ENCODE results near the gene TSPAN32. TPM values are rescaled to one million over a fixed set of nuclear protein-coding genes. Genes with fewer than 3 reads are reported as not detected.
A peak's percentile ranks its signal among the peaks of the same experiment; 100 is the strongest.

TSPAN32 gene
- total RNA-seq, 1 donor, result 1.4 TPM

DNA sequence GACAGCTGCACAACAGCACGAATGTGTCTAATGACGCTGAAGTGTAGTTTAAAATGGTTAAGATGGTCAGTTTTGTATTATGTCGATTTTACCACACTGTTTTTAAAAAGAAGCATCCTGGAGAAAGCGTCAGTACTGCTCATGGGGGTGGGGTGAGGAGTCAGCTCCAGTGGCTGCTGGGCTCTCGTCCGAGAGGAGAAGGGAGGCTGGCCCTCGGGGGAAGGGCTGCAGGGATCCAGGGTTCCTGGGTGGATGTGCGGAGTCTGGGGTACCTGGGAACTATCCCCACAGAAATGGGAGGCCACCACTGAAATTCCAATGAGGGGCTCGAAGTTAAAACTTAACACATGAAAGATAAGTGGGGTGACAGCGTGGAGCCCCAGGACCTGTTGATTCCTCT is 12.0 kb upstream of the TSPAN32 start:
- no peak overlapping the region for H3K4me3 ChIP-seq (ENCODE audit: insufficient read depth, low read length)
- no peak overlapping the region for H3K27ac ChIP-seq (ENCODE audit: low read depth, low read length)
- peaks cover 25% of the 10 kb centered on the region for H3K27me3 ChIP-seq (ENCODE audit: insufficient read depth, low read length)
- no peaks in the 10 kb centered on the region for H3K36me3 ChIP-seq (ENCODE audit: insufficient read depth, low read length)
- H2AFZ ChIP-seq (ENCODE audit: low read length), result no peak overlapping the region
- TF ChIP-seq, protein P1, sequence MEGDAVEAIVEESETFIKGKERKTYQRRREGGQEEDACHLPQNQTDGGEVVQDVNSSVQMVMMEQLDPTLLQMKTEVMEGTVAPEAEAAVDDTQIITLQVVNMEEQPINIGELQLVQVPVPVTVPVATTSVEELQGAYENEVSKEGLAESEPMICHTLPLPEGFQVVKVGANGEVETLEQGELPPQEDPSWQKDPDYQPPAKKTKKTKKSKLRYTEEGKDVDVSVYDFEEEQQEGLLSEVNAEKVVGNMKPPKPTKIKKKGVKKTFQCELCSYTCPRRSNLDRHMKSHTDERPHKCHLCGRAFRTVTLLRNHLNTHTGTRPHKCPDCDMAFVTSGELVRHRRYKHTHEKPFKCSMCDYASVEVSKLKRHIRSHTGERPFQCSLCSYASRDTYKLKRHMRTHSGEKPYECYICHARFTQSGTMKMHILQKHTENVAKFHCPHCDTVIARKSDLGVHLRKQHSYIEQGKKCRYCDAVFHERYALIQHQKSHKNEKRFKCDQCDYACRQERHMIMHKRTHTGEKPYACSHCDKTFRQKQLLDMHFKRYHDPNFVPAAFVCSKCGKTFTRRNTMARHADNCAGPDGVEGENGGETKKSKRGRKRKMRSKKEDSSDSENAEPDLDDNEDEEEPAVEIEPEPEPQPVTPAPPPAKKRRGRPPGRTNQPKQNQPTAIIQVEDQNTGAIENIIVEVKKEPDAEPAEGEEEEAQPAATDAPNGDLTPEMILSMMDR (IDR thresholded peaks at IDR 0.05; ENCODE audit: extremely low read depth, low read depth, low read length), result no peak
- DNase-seq (ENCODE audit: insufficient read length, low spot score, missing footprints), result no peak
- no peaks in the 10 kb centered on the region for H3K4me1 ChIP-seq (ENCODE audit: insufficient read depth, low read length)
- no peaks in the 10 kb centered on the region for H4K20me1 ChIP-seq (ENCODE audit: insufficient read depth, low read length)
- no peaks in the 10 kb centered on the region for H3K79me2 ChIP-seq (ENCODE audit: insufficient read depth, low read length)
- H3K9me3 ChIP-seq (ENCODE audit: low read depth, low read length), result no peaks in the 10 kb centered on the region
- H3K4me2 ChIP-seq (ENCODE audit: insufficient read depth, low read length), result no peak overlapping the region

DNA sequence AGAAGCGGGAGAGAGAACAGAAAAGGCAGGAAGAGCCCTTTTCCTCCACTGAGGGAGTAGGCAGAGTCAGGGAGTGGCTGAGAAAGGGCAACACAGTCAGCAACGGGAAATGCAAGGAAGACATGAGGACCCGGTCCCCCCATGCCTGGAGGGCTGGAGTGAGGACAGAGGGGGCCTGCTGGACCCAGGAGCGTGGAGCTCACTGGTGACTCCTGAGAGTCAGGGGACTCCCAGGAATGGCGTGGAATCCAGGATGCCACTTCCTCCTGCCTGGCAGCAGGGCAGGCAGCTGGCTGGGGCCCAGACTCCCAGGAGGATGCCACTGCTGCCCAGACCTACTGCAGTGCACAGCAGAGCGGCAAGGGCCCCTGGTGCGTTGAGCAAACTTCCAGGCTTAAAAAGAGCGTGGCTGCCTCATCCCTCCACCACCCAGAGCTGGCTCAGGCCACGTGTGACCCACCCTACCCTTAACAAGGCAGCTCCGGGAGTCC is 11.4 kb upstream of the TSPAN32 start:
- peak; percentile 78 for DNase-seq (ENCODE audit: insufficient read length, low spot score, missing footprints)
- Histone ChIP-seq H2AFZ (ENCODE audit: low read length) (no peak overlapping the region), H3K36me3 (ENCODE audit: insufficient read depth, low read length) (no peaks in the 10 kb centered on the region), H3K9me3 (ENCODE audit: low read depth, low read length) (no peaks in the 10 kb centered on the region), H3K79me2 (ENCODE audit: insufficient read depth, low read length) (no peaks in the 10 kb centered on the region), H3K4me2 (ENCODE audit: insufficient read depth, low read length) (no peak overlapping the region), H3K27me3 (ENCODE audit: insufficient read depth, low read length) (peaks cover 25% of the 10 kb centered on the region), H4K20me1 (ENCODE audit: insufficient read depth, low read length) (no peaks in the 10 kb centered on the region), H3K4me3 (ENCODE audit: insufficient read depth, low read length) (no peak overlapping the region), H3K27ac (ENCODE audit: low read depth, low read length) (no peak overlapping the region), H3K4me1 (ENCODE audit: insufficient read depth, low read length) (no peaks in the 10 kb centered on the region)
- TF ChIP-seq, protein P1 (IDR thresholded peaks at IDR 0.05; ENCODE audit: extremely low read depth, low read depth, low read length), result no peak

DNA sequence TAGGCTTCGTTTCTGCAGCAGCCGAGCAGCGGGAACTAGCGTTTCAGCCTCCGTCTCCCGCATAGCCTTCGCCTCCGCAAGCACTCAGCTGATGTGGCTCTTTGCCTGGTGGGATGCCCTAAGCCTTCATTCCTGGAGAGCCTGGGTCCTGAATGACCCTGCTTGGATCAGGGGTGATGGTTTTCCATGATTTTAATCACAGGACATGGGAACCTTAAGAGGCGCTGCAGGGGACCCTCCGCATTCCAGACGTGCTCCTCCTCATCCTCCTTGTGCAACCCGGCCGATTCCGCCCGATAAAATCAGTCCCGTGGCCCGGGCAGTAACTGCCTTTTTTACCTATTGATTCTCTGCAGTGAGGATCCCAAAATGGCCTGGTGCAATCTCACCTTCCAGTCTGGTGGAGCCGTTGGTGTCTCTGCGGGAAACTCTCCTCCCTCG is 8.3 kb upstream of the TSPAN32 start:
- no peak overlapping the region for H3K4me2 ChIP-seq (ENCODE audit: insufficient read depth, low read length)
- H4K20me1 ChIP-seq (ENCODE audit: insufficient read depth, low read length), result no peaks in the 10 kb centered on the region
- no peak overlapping the region for H2AFZ ChIP-seq (ENCODE audit: low read length)
- TF ChIP-seq, protein P1 (IDR thresholded peaks at IDR 0.05; ENCODE audit: extremely low read depth, low read depth, low read length), result no peak
- no peaks in the 10 kb centered on the region for H3K36me3 ChIP-seq (ENCODE audit: insufficient read depth, low read length)
- H3K27ac ChIP-seq (ENCODE audit: low read depth, low read length), result no peak overlapping the region
- H3K9me3 ChIP-seq (ENCODE audit: low read depth, low read length), result no peaks in the 10 kb centered on the region
- H3K79me2 ChIP-seq (ENCODE audit: insufficient read depth, low read length), result no peaks in the 10 kb centered on the region
- peaks cover 12% of the 10 kb centered on the region for H3K27me3 ChIP-seq (ENCODE audit: insufficient read depth, low read length)
- H3K4me1 ChIP-seq (ENCODE audit: insufficient read depth, low read length), result no peaks in the 10 kb centered on the region
- H3K4me3 ChIP-seq (ENCODE audit: insufficient read depth, low read length), result no peak overlapping the region
- peak; percentile 73 for DNase-seq (ENCODE audit: insufficient read length, low spot score, missing footprints)

DNA sequence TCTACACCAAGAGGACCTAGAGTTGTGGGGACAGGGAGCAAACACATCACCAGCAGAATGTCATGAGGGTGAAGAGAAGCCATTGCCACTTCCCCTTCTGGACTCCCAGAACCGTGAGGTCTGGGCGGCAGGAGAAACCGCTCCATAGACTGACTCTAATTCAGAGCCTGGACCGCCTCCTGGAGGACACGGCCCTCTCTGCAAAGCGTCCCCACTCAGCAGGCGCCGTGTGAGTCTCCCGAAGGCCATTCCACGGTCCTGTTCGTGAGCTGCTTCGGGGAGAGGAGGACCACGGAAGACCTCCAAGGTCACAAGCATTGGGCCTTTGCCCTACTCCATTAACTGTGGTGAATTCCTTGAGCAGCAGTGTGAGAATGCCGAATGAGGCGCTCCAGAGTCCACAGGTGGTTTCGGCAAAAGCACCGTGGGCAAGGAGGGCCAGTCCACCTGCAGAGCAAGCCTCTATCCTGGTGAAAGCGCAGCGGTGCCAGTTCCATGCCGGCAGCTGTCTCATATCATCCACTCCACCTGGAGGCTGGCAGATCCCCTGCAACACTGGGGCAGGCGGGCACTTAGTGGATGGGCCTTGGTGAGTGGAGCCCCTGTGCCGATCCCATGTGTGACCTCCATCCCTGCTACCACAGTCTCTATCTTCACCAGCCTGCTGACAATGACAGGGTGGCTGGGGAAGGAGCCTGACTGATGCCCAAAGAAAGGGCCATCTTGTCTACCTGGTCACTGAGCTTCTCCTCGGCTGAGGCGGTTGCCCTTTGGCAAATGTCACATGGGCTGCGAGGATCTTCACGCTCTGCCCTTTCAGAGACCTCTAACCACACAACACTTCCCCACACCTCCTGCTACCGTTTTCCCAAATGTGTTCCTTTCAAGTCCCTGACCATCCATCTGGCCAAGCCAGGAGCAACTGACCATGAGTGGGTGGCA is 7.6 kb upstream of the TSPAN32 start:
- H3K79me2 ChIP-seq (ENCODE audit: insufficient read depth, low read length), result no peaks in the 10 kb centered on the region
- H3K9me3 ChIP-seq (ENCODE audit: low read depth, low read length), result no peaks in the 10 kb centered on the region
- no peak overlapping the region for H3K27ac ChIP-seq (ENCODE audit: low read depth, low read length)
- DNase-seq (ENCODE audit: insufficient read length, low spot score, missing footprints), result peak; percentile 65
- H3K36me3 ChIP-seq (ENCODE audit: insufficient read depth, low read length), result no peaks in the 10 kb centered on the region
- no peak overlapping the region for H2AFZ ChIP-seq (ENCODE audit: low read length)
- peaks cover 12% of the 10 kb centered on the region for H3K27me3 ChIP-seq (ENCODE audit: insufficient read depth, low read length)
- no peaks in the 10 kb centered on the region for H4K20me1 ChIP-seq (ENCODE audit: insufficient read depth, low read length)
- TF ChIP-seq, protein P1 (IDR thresholded peaks at IDR 0.05; ENCODE audit: extremely low read depth, low read depth, low read length), result no peak
- H3K4me2 ChIP-seq (ENCODE audit: insufficient read depth, low read length), result no peak overlapping the region
- no peaks in the 10 kb centered on the region for H3K4me1 ChIP-seq (ENCODE audit: insufficient read depth, low read length)
- H3K4me3 ChIP-seq (ENCODE audit: insufficient read depth, low read length), result no peak overlapping the region
